NT2/D1 (cell line): ENCODE data around the gene USP3.

Source experiments
- DNase-seq: peaks from one replicate; pipeline ENCODE4 v3.0.0-alpha.2; 2011; ENCODE audit warnings: low read depth, low spot score
- H3K27me3 ChIP-seq: 2 replicates; pipeline ENCODE4 v1.6.0; 2011; ENCODE audit warnings: mild to moderate bottlenecking; ENCODE audit not compliant: insufficient read length, insufficient read depth
- H3K36me3 ChIP-seq: 2 replicates; pipeline ENCODE4 v1.6.1; 2011; ENCODE audit warnings: mild to moderate bottlenecking, low read length, mixed read lengths; ENCODE audit not compliant: insufficient read depth, insufficient read length
- H3K4me1 ChIP-seq: 2 replicates; pipeline ENCODE4 v1.5.1; 2011; ENCODE audit not compliant: insufficient read depth, insufficient read length
- H3K4me3 ChIP-seq: 2 replicates; pipeline ENCODE4 v1.5.1; 2011; ENCODE audit warnings: low read depth; ENCODE audit not compliant: insufficient read length
- H3K9ac ChIP-seq: 2 replicates; pipeline ENCODE4 v1.6.0; 2011; ENCODE audit warnings: low read depth; ENCODE audit not compliant: insufficient read length
- H3K9me3 ChIP-seq: 2 replicates; pipeline ENCODE4 v1.5.1; 2011; ENCODE audit warnings: mild to moderate bottlenecking, low read length; ENCODE audit not compliant: insufficient read depth
- SUZ12 ChIP-seq: IDR thresholded peaks from 2 replicates; pipeline ENCODE4 v1.6.1; 2011; ENCODE audit not compliant: insufficient read length, insufficient read depth; ENCODE audit errors: extremely low read depth
- YY1 ChIP-seq: IDR thresholded peaks from 2 replicates; pipeline ENCODE4 v1.6.1; 2011; ENCODE audit not compliant: insufficient read length, insufficient read depth
- ZNF274 ChIP-seq: IDR thresholded peaks from 2 replicates; pipeline ENCODE4 v1.6.1; 2011; ENCODE audit warnings: mild to moderate bottlenecking, low read depth, low read length

Gene USP3

GRCh38 chr15:63640146-63640545 lies 135.8 kb downstream of the USP3 start:
- Histone ChIP-seq H3K27me3 (no peaks in the 10 kb centered on the region), H3K9me3 (no peaks in the 10 kb centered on the region), H3K36me3 (peaks cover 66% of the 10 kb centered on the region), H3K9ac (no peak overlapping the region), H3K4me3 (no peak overlapping the region), H3K4me1 (no peaks in the 10 kb centered on the region)
- TF ChIP-seq ZNF274 (no peak), YY1 (no peak), SUZ12 (no peak)
- DNase-seq: no peak
